Suprapubic skin (tissue), 4 donors: Measurements from ENCODE around the gene RXFP4.
"Not testable (repeated sequence)": the region's sequence is repeated elsewhere in the genome, so short reads cannot be mapped to it uniquely, and the experiment has no call there.

Experiments used
- CTCF ChIP-seq, 2 donors: fragments of 200-600 bp in 1 of 2; fragments of 450-650 bp in 1 of 2; sonication (generic) in 1 of 2; IDR thresholded peaks; one replicate each; pipeline ENCODE4 v1.5.1; 2016 to 2019; ENCODE audit warnings: antibody characterized with exemption in 2 of 2, mild to moderate bottlenecking in 1 of 2, moderate library complexity in 1 of 2
- EP300 ChIP-seq: sonication (generic); formaldehyde crosslinking; IDR thresholded peaks from one replicate; pipeline ENCODE4 v1.6.1; 2017; ENCODE audit warnings: antibody characterized with exemption
- POLR2A ChIP-seq, 2 donors: fragments of 450-650 bp; IDR thresholded peaks; one replicate each; pipeline ENCODE4 v1.6.1; 2017; ENCODE audit warnings: antibody characterized with exemption in 2 of 2, mild to moderate bottlenecking in 2 of 2, moderate library complexity in 2 of 2
- POLR2AphosphoS5 ChIP-seq, 3 donors: sonication (generic); formaldehyde crosslinking; IDR thresholded peaks; one replicate each; pipeline ENCODE4 v1.6.1; 2017; ENCODE audit warnings: antibody characterized with exemption in 3 of 3

GRCh38 chr1:155896476-155896875 lies 45.0 kb upstream of the RXFP4 start:
- not testable (repeated sequence) for TF ChIP-seq POLR2A (IDR thresholded peaks at IDR 0.05); CTCF (IDR thresholded peaks at IDR 0.05); EP300; POLR2AphosphoS5 (IDR thresholded peaks at IDR 0.05)
